GM06990 (cell line): Measurements from ENCODE around the gene ABCD2.

ENCODE experiments used
- DNase-seq: peaks from one replicate; pipeline ENCODE4 v3.0.0-alpha.2; 2011; ENCODE audit not compliant: insufficient read length; ENCODE audit errors: extremely low read depth
- H3K27me3 ChIP-seq: replicated peaks from 2 replicates; pipeline ENCODE4 v1.6.0; 2011; ENCODE audit warnings: low read length; ENCODE audit not compliant: control insufficient read depth, insufficient read depth
- H3K36me3 ChIP-seq: 2 replicates; pipeline ENCODE4 v1.5.1; 2011; ENCODE audit warnings: low read length; ENCODE audit not compliant: control insufficient read depth, insufficient read depth
- H3K4me3 ChIP-seq: replicated peaks from 2 replicates; pipeline ENCODE4 v1.5.1; 2011; ENCODE audit warnings: low read depth, mild to moderate bottlenecking, control low read depth, low read length
- TF ChIP-seq, protein P1 (sequence below): IDR thresholded peaks from 2 replicates; pipeline ENCODE4 v1.5.1; 2011; ENCODE audit warnings: low read length, control low read depth, mild to moderate bottlenecking, inconsistent platforms; ENCODE audit not compliant: insufficient read depth, poor library complexity, severe bottlenecking

The ABCD2 gene

DNA sequence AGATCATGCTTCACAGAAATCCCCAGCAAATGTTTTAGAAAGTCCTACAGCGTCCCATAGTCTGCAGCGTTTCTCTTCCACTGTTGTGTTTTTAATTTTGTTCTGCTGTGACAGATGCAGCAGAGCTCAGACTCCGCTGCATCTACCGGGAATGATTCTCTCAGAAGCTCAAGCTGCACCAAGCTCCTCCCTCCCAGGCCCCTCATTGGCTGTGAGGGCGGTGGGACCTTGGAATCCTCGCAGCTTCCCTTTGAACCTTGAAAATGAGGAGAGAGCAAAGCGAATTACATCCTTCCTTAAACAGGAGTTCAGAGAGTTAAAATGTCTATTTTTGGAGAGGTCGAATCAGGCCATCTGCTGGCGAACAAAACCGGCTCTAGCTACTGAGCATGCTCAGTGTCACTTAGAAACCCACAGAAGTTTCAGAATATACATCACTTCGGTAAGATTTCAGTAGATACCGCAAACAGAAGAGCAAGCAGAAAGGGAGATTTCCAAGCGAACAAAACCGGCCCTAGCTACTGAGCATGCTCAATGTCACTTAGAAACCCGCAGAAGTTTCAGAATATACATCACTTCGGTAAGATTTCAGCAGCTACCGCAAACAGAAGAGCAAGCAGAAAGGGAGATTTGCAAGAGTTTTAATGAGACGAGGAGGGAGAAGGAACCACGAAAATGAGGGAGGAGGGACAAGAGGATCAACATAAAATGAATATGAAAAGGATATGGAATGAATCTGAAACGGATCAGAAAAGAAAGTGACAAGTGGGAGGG, at the start of gene ABCD2:
Gene ABCD2, minus strand, starts transcription at position 144 of the 774 bp plus-strand sequence. CDS start 188 bp downstream, outside the sequence.
- TF ChIP-seq, protein P1, sequence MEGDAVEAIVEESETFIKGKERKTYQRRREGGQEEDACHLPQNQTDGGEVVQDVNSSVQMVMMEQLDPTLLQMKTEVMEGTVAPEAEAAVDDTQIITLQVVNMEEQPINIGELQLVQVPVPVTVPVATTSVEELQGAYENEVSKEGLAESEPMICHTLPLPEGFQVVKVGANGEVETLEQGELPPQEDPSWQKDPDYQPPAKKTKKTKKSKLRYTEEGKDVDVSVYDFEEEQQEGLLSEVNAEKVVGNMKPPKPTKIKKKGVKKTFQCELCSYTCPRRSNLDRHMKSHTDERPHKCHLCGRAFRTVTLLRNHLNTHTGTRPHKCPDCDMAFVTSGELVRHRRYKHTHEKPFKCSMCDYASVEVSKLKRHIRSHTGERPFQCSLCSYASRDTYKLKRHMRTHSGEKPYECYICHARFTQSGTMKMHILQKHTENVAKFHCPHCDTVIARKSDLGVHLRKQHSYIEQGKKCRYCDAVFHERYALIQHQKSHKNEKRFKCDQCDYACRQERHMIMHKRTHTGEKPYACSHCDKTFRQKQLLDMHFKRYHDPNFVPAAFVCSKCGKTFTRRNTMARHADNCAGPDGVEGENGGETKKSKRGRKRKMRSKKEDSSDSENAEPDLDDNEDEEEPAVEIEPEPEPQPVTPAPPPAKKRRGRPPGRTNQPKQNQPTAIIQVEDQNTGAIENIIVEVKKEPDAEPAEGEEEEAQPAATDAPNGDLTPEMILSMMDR: no peak
- peak; percentile 76 for DNase-seq
- Histone ChIP-seq H3K4me3 (peak within 1 kb of the TSS; percentile 84), H3K27me3 (no peaks in the 10 kb centered on the region), H3K36me3 (no peaks in the 10 kb centered on the region)

DNA sequence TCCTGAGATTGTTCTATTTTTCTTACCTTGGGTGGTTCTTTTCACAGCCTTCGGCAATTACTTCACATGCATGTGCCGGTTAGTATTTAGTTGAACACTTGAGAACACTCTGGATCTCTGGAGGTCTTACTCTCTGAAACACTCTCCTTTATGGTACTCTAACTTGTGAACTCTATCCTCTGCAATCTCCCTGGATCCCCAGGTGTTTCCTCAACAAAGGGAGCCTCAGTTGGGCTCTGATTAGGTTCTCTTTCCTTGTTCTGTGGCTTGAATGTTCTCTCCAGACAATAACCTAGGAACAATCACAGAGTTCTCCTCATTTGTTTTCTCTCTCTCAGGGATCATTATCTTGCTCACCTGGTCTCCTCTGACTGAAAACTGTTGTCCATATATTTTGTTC, 40.5 kb upstream of the ABCD2 start:
- TF ChIP-seq, protein P1: no peak
- no peaks in the 10 kb centered on the region for H3K27me3 ChIP-seq
- no peaks in the 10 kb centered on the region for H3K36me3 ChIP-seq
- no peak overlapping the region for H3K4me3 ChIP-seq
- no peak for DNase-seq

- H3K27me3 ChIP-seq: no peaks in the 10 kb centered on the region
- TF ChIP-seq, protein P1: no peak
- DNase-seq: no peak
- no peak overlapping the region for H3K4me3 ChIP-seq
- H3K36me3 ChIP-seq: no peaks in the 10 kb centered on the region
Measured at GRCh38 chr12:39647383-39647782, 27.8 kb upstream of the ABCD2 start.

GRCh38 chr12:39646963-39647362, 27.4 kb upstream of the ABCD2 start:
- Histone ChIP-seq H3K4me3 (no peak overlapping the region), H3K27me3 (no peaks in the 10 kb centered on the region), H3K36me3 (no peaks in the 10 kb centered on the region)
- DNase-seq: no peak
- TF ChIP-seq, protein P1: no peak

DNA sequence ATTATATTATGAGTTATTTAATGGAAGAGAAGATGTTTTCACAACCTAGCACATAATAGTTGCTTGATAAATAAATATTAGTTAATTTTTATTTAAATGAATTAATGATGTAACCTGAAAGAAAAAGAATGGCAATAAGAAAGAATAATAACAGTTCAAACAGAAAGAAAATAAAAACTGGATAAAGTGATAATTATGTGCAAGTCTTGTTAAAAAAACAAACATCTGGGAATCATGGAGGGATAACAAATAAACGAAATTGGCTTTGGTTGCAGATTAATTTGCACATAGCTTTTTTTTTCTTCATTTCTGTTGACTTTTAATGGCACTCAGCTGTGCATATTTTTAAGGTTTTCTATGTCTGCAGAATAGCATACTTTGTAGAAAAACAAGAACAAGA, 23.4 kb upstream of the ABCD2 start:
- TF ChIP-seq, protein P1: no peak
- no peak for DNase-seq
- Histone ChIP-seq H3K27me3 (no peaks in the 10 kb centered on the region), H3K4me3 (no peak overlapping the region), H3K36me3 (no peaks in the 10 kb centered on the region)
